Measurements from ENCODE around the gene ADAMTS2. TPM values are rescaled to one million over a fixed set of nuclear protein-coding genes. Genes with fewer than 3 reads are reported as not detected.

Gene ADAMTS2
- total RNA-seq, 1 experiment from 2014 or later, result 3.9 TPM

- Histone ChIP-seq H3K9me2 (ENCODE audit: insufficient read depth) (no peaks in the 10 kb centered on the region), H3K36me3 (ENCODE audit: control insufficient read depth in 1 of 2, insufficient read depth in 2 of 2, low read length in 2 of 2) (no peaks in the 10 kb centered on the region), H3K9ac (ENCODE audit: low read length) (no peak overlapping the region), H3K27ac (ENCODE audit: low read depth, low read length) (no peak overlapping the region), H4K20me1 (ENCODE audit: insufficient read depth) (no peaks in the 10 kb centered on the region), H3K4me3 (replicated peaks in 1 of 2; ENCODE audit: low read depth in 1 of 2, low read length in 2 of 2) (no peak overlapping the region), H3K4me1 (ENCODE audit: control insufficient read depth in 1 of 2, insufficient read depth in 2 of 2, low read length in 2 of 2) (no peaks in the 10 kb centered on the region), H2AFZ (ENCODE audit: low read depth, low read length, poor library complexity, severe bottlenecking) (no peak overlapping the region), H3K4me2 (ENCODE audit: low read length) (no peak overlapping the region), H3K27me3 (ENCODE audit: insufficient read depth, low read length) (no peaks in the 10 kb centered on the region), H3K9me3 (ENCODE audit: control insufficient read depth in 1 of 2, insufficient read depth in 1 of 2, low read depth in 1 of 2, low read length in 2 of 2) (no peaks in the 10 kb centered on the region), H3K79me2 (ENCODE audit: insufficient read depth, low read length) (no peaks in the 10 kb centered on the region)
- no TSS peak for BruUV-seq (replicated peaks)
- ATAC-seq (no peak), DNase-seq (ENCODE audit: low read depth, low spot score) (no peak)
- CTCF ChIA-PET, result no interaction called here
- POLR2A ChIA-PET, result no interaction called here
- TF ChIP-seq ZFX (IDR thresholded peaks at IDR 0.05), result no peak
- TF ChIP-seq ZNF274 (IDR thresholded peaks at IDR 0.05; ENCODE audit: low read depth, low read length), result no peak
- no peak for TF ChIP-seq ATF3 (IDR thresholded peaks at IDR 0.05)
- TF ChIP-seq EZH2phosphoT487 (IDR thresholded peaks at IDR 0.05; ENCODE audit: borderline replicate concordance), result no peak
- TF ChIP-seq JUND (IDR thresholded peaks at IDR 0.05), result no peak
- no peak for TF ChIP-seq MAX (IDR thresholded peaks at IDR 0.05)
- no peak for TF ChIP-seq CTCF (IDR thresholded peaks at IDR 0.05 in 2 of 3, conservative IDR thresholded peaks at IDR 0.05 in 1 of 3; ENCODE audit: borderline replicate concordance in 1 of 3, insufficient read depth in 1 of 3, low read depth in 2 of 3, low read length in 2 of 3)
- TF ChIP-seq CEBPB (IDR thresholded peaks at IDR 0.05; ENCODE audit: low read depth), result no peak
- TF ChIP-seq ZBTB33 (IDR thresholded peaks at IDR 0.05; ENCODE audit: extremely low read depth, insufficient replicate concordance, low read length), result no peak
- no peak for TF ChIP-seq SP1 (IDR thresholded peaks at IDR 0.05; ENCODE audit: low read depth)
- no peak for TF ChIP-seq SIN3A (IDR thresholded peaks at IDR 0.05; ENCODE audit: low read depth)
- no peak for TF ChIP-seq EZH2 (IDR thresholded peaks at IDR 0.05)
- no peak for TF ChIP-seq POLR2AphosphoS5 (IDR thresholded peaks at IDR 0.05; ENCODE audit: low read depth, low read length)
- TF ChIP-seq YY1 (IDR thresholded peaks at IDR 0.05; ENCODE audit: extremely low read depth, insufficient replicate concordance, low read depth, low read length), result no peak
- TF ChIP-seq EGR1 (IDR thresholded peaks at IDR 0.05; ENCODE audit: low read depth), result no peak
- TF ChIP-seq REST (IDR thresholded peaks at IDR 0.05; ENCODE audit: low read depth), result no peak
- RAD21 ChIA-PET (ENCODE audit: low non-redundant PET in 1 of 2, low total read pairs in 2 of 2, uncharacterized antibody in 2 of 2, unreplicated experiment in 2 of 2), result no interaction called here
- intact Hi-C loops (cut with micrococcal nuclease), result no loop called here
Measured at GRCh38 chr5:179311091-179311470, 34.2 kb downstream of the ADAMTS2 start.

All from HCT116 (cell line).